Tongue (tissue), 2 donors: ENCODE results near the gene PLD5. TPM values are rescaled to one million over a fixed set of nuclear protein-coding genes. Genes with fewer than 3 reads are reported as not detected.
"Not testable (repeated sequence)": the region's sequence is repeated elsewhere in the genome, so short reads cannot be mapped to it uniquely, and the experiment has no call there.

Source experiments
- DNase-seq: peaks from one replicate; pipeline ENCODE4 v3.0.0-alpha.2; 2015
- total RNA-seq: library from RNA; depleted of rRNA; stranded (reverse); fragments of >200 nt; gene quantifications from one replicate; pipeline ENCODE4 v1.2.3, GENCODE V29; 2014

Gene PLD5
- total RNA-seq, 1 donor from 2014 or later: 0.21 TPM

- no peak for DNase-seq
Measured at GRCh38 chr1:242146652-242147051, 377.8 kb downstream of the PLD5 start.

GRCh38 chr1:242140836-242141235, 383.7 kb downstream of the PLD5 start:
- no peak for DNase-seq

GRCh38 chr1:242139986-242140385, 384.5 kb downstream of the PLD5 start:
- no peak for DNase-seq

GRCh38 chr1:242139442-242139841, 385.1 kb downstream of the PLD5 start:
- no peak for DNase-seq

GRCh38 chr1:242133796-242134195, 390.7 kb downstream of the PLD5 start:
- no peak for DNase-seq

- DNase-seq: no peak
Measured at GRCh38 chr1:242133351-242133750, 391.1 kb downstream of the PLD5 start.

- no peak for DNase-seq
Measured at GRCh38 chr1:242132121-242132817, 392.2 kb downstream of the PLD5 start.

GRCh38 chr1:242128951-242129502, 395.5 kb downstream of the PLD5 start:
- DNase-seq: no peak

GRCh38 chr1:242120432-242120831, 404.1 kb downstream of the PLD5 start:
- no peak for DNase-seq

- no peak for DNase-seq
Measured at GRCh38 chr1:242100921-242101320, 423.6 kb downstream of the PLD5 start.

GRCh38 chr1:242097283-242097682, 427.2 kb downstream of the PLD5 start:
- not testable (repeated sequence) for DNase-seq

GRCh38 chr1:242093116-242093515, 431.4 kb downstream of the PLD5 start:
- no peak for DNase-seq

- peak; percentile 2 for DNase-seq
Measured at GRCh38 chr1:242089911-242090310, 434.6 kb downstream of the PLD5 start.

- no peak for DNase-seq
Measured at GRCh38 chr1:242088875-242089274, 435.6 kb downstream of the PLD5 start.

- DNase-seq: no peak
Measured at GRCh38 chr1:242086706-242087105, 437.8 kb downstream of the PLD5 start.

GRCh38 chr1:242086093-242086492, 438.4 kb downstream of the PLD5 start:
- no peak for DNase-seq

- DNase-seq: no peak
Measured at GRCh38 chr1:242083742-242084141, 440.8 kb downstream of the PLD5 start.

GRCh38 chr1:242081446-242081845, 443.1 kb downstream of the PLD5 start:
- no peak for DNase-seq

GRCh38 chr1:242065813-242066212, 458.7 kb downstream of the PLD5 start:
- DNase-seq: no peak

- DNase-seq: no peak
Measured at GRCh38 chr1:242062271-242062670, 462.2 kb downstream of the PLD5 start.

GRCh38 chr1:242059976-242060375, 464.5 kb downstream of the PLD5 start:
- DNase-seq: no peak

- DNase-seq: not testable (repeated sequence)
Measured at GRCh38 chr1:242058582-242058981, 465.9 kb downstream of the PLD5 start.

GRCh38 chr1:242058181-242058580, 466.3 kb downstream of the PLD5 start:
- DNase-seq: not testable (repeated sequence)

GRCh38 chr1:242057745-242058115, 466.8 kb downstream of the PLD5 start:
- no peak for DNase-seq
